ENCODE data around the gene TTN. TPM values are rescaled to one million over a fixed set of nuclear protein-coding genes. Genes with fewer than 3 reads are reported as not detected.

Gene TTN
- total RNA-seq, 4 donors from 2014 or later, result 7.6 to 104 (median 10.6) TPM

- H3K4me3 ChIP-seq, result no peak overlapping the region
- no peaks in the 10 kb centered on the region for H3K9me3 ChIP-seq
- TF ChIP-seq CTCF (IDR thresholded peaks at IDR 0.05), result no peak
- TF ChIP-seq POLR2A (IDR thresholded peaks at IDR 0.05), result no peak
- H3K4me1 ChIP-seq, result no peaks in the 10 kb centered on the region
- no peak overlapping the region for H3K27ac ChIP-seq
- no peak for DNase-seq
- H3K27me3 ChIP-seq, result no peaks in the 10 kb centered on the region
- no peaks in the 10 kb centered on the region for H3K36me3 ChIP-seq
These were observed 83.4 kb downstream of the TTN start for GRCh38 chr2:178723786-178724346.

GRCh38 chr2:178722296-178722695, 84.9 kb downstream of the TTN start:
- no peaks in the 10 kb centered on the region for H3K36me3 ChIP-seq
- H3K27me3 ChIP-seq, result no peaks in the 10 kb centered on the region
- no peak overlapping the region for H3K27ac ChIP-seq
- no peaks in the 10 kb centered on the region for H3K9me3 ChIP-seq
- H3K4me1 ChIP-seq, result no peaks in the 10 kb centered on the region
- TF ChIP-seq POLR2A (IDR thresholded peaks at IDR 0.05) (no peak), CTCF (IDR thresholded peaks at IDR 0.05) (no peak)
- no peak for DNase-seq
- no peak overlapping the region for H3K4me3 ChIP-seq

- no peaks in the 10 kb centered on the region for H3K4me1 ChIP-seq
These were observed 88.2 kb downstream of the TTN start for GRCh38 chr2:178718988-178719387.

GRCh38 chr2:178718283-178718682, 88.9 kb downstream of the TTN start:
- Histone ChIP-seq H3K27ac (no peak overlapping the region), H3K4me3 (no peak overlapping the region), H3K36me3 (no peaks in the 10 kb centered on the region), H3K4me1 (no peaks in the 10 kb centered on the region), H3K9me3 (no peaks in the 10 kb centered on the region), H3K27me3 (no peaks in the 10 kb centered on the region)
- no peak for DNase-seq
- no peak for TF ChIP-seq POLR2A (IDR thresholded peaks at IDR 0.05)
- no peak for TF ChIP-seq CTCF (IDR thresholded peaks at IDR 0.05)

More at GRCh38 chr2:178718988-178719387, 88.2 kb downstream of the TTN start:
- no peaks in the 10 kb centered on the region for H3K9me3 ChIP-seq
- no peaks in the 10 kb centered on the region for H3K36me3 ChIP-seq
- no peak overlapping the region for H3K4me3 ChIP-seq
- TF ChIP-seq POLR2A (IDR thresholded peaks at IDR 0.05), result no peak
- no peak for TF ChIP-seq CTCF (IDR thresholded peaks at IDR 0.05)
- H3K27me3 ChIP-seq, result no peaks in the 10 kb centered on the region
- DNase-seq, result no peak
- no peak overlapping the region for H3K27ac ChIP-seq

GRCh38 chr2:178716394-178716793, 90.8 kb downstream of the TTN start:
- Histone ChIP-seq H3K9me3 (no peaks in the 10 kb centered on the region), H3K4me3 (no peak overlapping the region), H3K36me3 (no peaks in the 10 kb centered on the region), H3K4me1 (no peaks in the 10 kb centered on the region), H3K27me3 (no peaks in the 10 kb centered on the region), H3K27ac (no peak overlapping the region)
- DNase-seq, result no peak
- TF ChIP-seq CTCF (IDR thresholded peaks at IDR 0.05) (no peak), POLR2A (IDR thresholded peaks at IDR 0.05) (no peak)

GRCh38 chr2:178715366-178715765, 91.9 kb downstream of the TTN start:
- no peak for DNase-seq
- Histone ChIP-seq H3K27me3 (no peaks in the 10 kb centered on the region), H3K36me3 (no peaks in the 10 kb centered on the region), H3K4me3 (no peak overlapping the region), H3K9me3 (no peaks in the 10 kb centered on the region), H3K4me1 (no peaks in the 10 kb centered on the region), H3K27ac (no peak overlapping the region)
- TF ChIP-seq CTCF (IDR thresholded peaks at IDR 0.05) (no peak), POLR2A (IDR thresholded peaks at IDR 0.05) (no peak)
